Subcutaneous abdominal adipose tissue (tissue), 5 donors: ENCODE results near the gene GAPDHS.

Source experiments
- H3K27ac ChIP-seq: one replicate; pipeline ENCODE4 v1.7.0; 2013; ENCODE audit warnings: low read depth, mild to moderate bottlenecking, inconsistent platforms, low read length, moderate library complexity
- H3K27me3 ChIP-seq, 5 donors: one replicate each; pipeline ENCODE4 v1.7.0; 2013; ENCODE audit warnings: low read length in 5 of 5, inconsistent platforms in 1 of 5; ENCODE audit not compliant: control insufficient read depth in 5 of 5, insufficient read depth in 4 of 5
- H3K36me3 ChIP-seq, 5 donors: one replicate each; pipeline ENCODE4 v1.7.0; 2013; ENCODE audit warnings: low read length in 5 of 5; ENCODE audit not compliant: control insufficient read depth in 5 of 5, insufficient read depth in 5 of 5
- H3K4me1 ChIP-seq, 5 donors: one replicate each; pipeline ENCODE4 v1.7.0; 2013; ENCODE audit warnings: low read length in 5 of 5, mild to moderate bottlenecking in 3 of 5, moderate library complexity in 1 of 5; ENCODE audit not compliant: control insufficient read depth in 5 of 5, insufficient read depth in 5 of 5
- H3K4me3 ChIP-seq, 5 donors: one replicate each; pipeline ENCODE4 v1.7.0; 2013; ENCODE audit warnings: low read length in 5 of 5, low read depth in 1 of 5
- H3K9ac ChIP-seq, 5 donors: one replicate each; pipeline ENCODE4 v1.7.0; 2013; ENCODE audit warnings: low read length in 5 of 5, mild to moderate bottlenecking in 4 of 5, moderate library complexity in 3 of 5
- H3K9me3 ChIP-seq, 5 donors: one replicate each; pipeline ENCODE4 v1.7.0; 2013; ENCODE audit warnings: low read length in 5 of 5; ENCODE audit not compliant: control insufficient read depth in 5 of 5
- donor health status: healthy.
- donor health status: healthy.
- donor health status: healthy.
- donor health status: healthy.
- donor health status: healthy.

Gene GAPDHS

DNA sequence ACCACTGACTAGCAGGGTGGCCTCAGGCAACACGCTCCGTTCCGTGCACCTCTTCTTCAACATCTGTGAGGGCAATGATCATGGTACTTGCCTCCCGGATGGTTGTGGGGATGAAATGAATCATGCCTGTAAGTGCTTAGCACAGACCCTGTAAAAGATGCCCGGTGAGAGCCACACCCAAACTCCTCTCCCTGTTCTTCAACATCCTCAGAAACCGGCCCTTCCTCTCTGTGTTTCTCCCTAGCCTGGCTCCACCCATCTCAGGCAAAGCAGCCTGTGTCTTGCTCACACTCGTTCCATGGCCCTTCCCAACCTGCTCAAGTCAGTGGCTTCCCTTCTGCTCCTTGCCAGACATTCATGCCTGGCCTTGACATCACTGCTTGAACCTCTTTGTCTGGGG lies 14.0 kb upstream of the GAPDHS start:
- Histone ChIP-seq H3K27me3 (peaks cover 2 to 17% (median 10%) of the 10 kb centered on the region in 5 donors), H3K9me3 (no peaks in the 10 kb centered on the region), H3K4me1 (peaks cover 0 to 2% (median 0%) of the 10 kb centered on the region in 5 donors), H3K9ac (no peak overlapping the region), H3K4me3 (no peak overlapping the region), H3K36me3 (no peaks in the 10 kb centered on the region), H3K27ac (no peak overlapping the region)

- Histone ChIP-seq H3K27ac (no peak overlapping the region), H3K9ac (no peak overlapping the region), H3K9me3 (no peaks in the 10 kb centered on the region), H3K4me3 (no peak overlapping the region), H3K4me1 (no peaks in the 10 kb centered on the region), H3K36me3 (no peaks in the 10 kb centered on the region), H3K27me3 (peaks cover 6 to 28% (median 16%) of the 10 kb centered on the region in 5 donors)
Measured at GRCh38 chr19:35521124-35521743, 12.0 kb upstream of the GAPDHS start.

- H3K27ac ChIP-seq = no peak overlapping the region
- no peak overlapping the region for H3K9ac ChIP-seq
- peaks cover 6 to 32% (median 25%) of the 10 kb centered on the region in 5 donors for H3K27me3 ChIP-seq
- no peaks in the 10 kb centered on the region for H3K4me1 ChIP-seq
- H3K9me3 ChIP-seq = no peaks in the 10 kb centered on the region
- no peak overlapping the region for H3K4me3 ChIP-seq
- no peaks in the 10 kb centered on the region for H3K36me3 ChIP-seq
Measured at GRCh38 chr19:35522745-35523327, 10.4 kb upstream of the GAPDHS start.

- Histone ChIP-seq H3K27ac (no peak overlapping the region), H3K4me1 (no peaks in the 10 kb centered on the region), H3K9ac (no peak overlapping the region), H3K36me3 (no peaks in the 10 kb centered on the region), H3K4me3 (no peak overlapping the region), H3K9me3 (no peaks in the 10 kb centered on the region), H3K27me3 (peaks cover 14 to 45% (median 35%) of the 10 kb centered on the region in 5 donors)
Measured at GRCh38 chr19:35524181-35524837, 8.9 kb upstream of the GAPDHS start.

DNA sequence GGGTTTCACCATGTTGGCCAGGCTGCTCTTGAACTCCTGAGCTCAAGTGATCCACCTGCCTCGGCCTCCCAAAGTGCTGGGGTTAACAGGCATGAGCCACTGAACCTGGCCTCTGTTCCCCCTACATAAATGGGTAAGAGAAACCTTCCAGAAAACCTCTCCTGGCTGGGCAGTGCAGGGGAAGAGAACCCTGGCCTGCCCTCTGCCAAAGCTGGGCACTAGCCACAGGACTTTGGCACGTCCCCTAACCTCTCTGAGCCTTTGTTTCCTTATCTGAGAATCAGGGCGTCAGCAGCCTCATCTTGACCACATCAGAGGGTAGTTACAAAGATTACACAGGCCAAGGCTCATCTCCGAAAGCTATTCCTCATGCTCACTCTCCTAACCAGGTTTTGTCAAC lies 7.4 kb upstream of the GAPDHS start:
- H3K36me3 ChIP-seq = no peaks in the 10 kb centered on the region
- no peak overlapping the region for H3K27ac ChIP-seq
- no peak overlapping the region for H3K4me3 ChIP-seq
- no peak overlapping the region for H3K9ac ChIP-seq
- peaks cover 14 to 47% (median 40%) of the 10 kb centered on the region in 5 donors for H3K27me3 ChIP-seq
- H3K9me3 ChIP-seq = no peaks in the 10 kb centered on the region
- H3K4me1 ChIP-seq = no peaks in the 10 kb centered on the region

DNA sequence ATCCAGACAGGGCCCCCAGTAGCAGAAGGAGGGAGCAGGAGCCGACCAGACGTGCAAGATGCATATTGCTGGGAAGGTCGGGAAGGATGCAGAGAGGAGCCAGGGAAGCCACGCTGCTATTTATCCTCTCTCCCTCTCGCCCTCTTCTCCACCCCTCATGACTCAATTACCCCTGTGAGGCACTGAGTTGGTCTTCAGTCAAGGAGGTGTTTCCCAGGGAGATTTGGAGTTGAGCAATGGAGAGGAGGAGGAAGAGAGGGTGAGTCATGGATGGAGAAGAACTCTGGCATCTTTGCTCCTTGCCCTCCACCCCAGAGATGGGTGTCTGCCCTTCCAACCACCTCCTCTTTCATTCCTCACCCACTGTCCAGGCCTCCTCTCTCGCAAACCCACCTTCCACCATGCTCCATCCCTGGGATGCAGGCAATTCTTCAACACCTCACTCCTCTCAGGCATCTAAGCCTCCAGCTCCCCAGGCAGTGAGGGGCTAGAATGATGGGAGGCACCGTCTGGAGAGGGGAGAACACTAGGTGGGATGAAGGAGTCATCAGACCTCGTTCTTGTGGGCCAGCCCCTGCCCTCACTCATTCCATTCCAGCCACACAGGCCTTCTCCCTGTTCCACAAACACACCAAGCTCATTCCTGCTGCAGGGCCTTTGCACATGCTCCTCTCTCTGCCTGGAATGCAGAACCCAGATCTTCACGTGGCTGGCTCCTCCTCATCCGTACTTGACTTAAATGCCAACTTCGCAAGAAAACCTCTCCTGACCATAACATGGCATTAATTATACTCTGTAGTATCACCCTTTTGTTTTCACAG lies 4.8 kb upstream of the GAPDHS start, which contains the start of gene SBSN:
TSS of gene SBSN (minus strand) at position 94 of the 821 bp plus-strand sequence. CDS start at position 64, 30 bp downstream.
- H3K9me3 ChIP-seq = no peaks in the 10 kb centered on the region
- no peak within 1 kb of the TSS for H3K4me3 ChIP-seq
- H3K4me1 ChIP-seq = peaks cover 0 to 8% (median 2%) of the 10 kb centered on the region in 5 donors
- H3K27ac ChIP-seq = no peak within 1 kb of the TSS
- H3K9ac ChIP-seq = no peak within 1 kb of the TSS
- peaks cover 21 to 60% (median 53%) of the 10 kb centered on the region in 5 donors for H3K27me3 ChIP-seq
- H3K36me3 ChIP-seq = no peaks in the 10 kb centered on the region

DNA sequence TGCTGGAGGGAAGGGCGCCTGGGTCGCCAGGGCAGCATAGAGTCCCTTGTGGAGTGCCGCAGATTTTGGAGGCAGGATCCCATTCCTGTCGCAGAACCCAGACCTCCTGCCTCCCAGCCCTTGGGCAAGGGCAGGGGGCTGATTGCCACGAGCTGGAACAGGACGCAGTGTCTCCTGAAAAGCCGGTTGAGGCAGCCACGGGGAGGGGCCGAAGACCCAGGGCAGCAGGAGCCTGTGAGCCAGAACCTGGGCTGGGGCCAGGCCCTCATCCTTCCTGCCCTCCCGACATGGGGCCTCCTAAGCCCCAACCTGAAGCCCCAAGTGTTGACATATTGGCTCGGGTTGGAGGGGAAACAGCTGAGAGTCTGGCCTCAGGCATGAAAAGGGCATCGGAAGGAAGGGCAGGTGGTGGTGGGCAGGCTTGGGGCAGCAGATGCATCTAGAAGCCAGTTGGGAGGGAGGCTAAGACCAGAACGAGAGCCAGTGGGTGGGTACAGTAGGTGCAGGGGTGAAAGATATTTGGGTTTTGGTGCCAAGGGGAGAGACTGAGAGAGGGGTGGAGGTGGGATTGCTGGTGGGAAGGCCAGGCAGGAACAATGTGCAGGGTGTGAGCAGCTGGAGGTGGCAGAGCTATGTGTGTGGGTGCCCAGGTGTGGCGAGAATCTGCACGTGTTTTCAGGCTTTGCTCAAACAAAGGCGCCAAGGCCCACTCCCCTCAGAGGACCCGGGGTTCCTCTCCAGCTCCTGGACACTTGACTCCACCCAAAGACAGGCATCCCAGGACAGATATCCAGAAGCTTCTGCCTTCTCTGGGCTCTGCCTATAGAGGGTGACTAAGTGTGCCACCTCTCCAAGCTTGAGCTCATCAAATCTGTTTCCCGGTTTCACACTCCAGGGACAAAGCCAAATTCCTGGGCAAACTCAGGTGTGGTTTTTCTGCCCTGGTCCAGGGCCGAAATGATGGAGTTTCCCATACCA lies 3.7 kb upstream of the GAPDHS start:
- H3K27ac ChIP-seq = no peak overlapping the region
- no peak overlapping the region for H3K4me3 ChIP-seq
- H3K27me3 ChIP-seq = peaks cover 30 to 63% (median 57%) of the 10 kb centered on the region in 5 donors

DNA sequence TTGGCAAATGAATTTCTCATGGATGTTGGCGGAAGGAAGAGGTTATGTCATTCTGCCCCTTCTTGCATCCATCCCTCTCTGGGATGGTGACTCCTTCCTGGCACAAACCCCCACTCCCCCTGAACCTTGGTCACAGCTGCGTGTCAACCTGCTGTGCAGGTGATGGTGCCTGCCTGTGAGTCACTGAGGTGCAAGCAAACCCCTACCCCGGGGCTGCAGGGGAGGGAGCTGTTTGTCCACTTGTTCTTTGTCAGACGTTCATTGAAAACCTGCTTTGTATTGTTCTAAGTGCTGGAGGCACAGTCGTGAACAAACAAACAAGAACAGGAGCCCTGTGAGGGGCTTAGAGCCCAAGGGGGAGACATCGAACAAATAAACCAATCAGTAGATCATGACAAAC lies 2.0 kb upstream of the GAPDHS start:
- H3K27ac ChIP-seq = no peak overlapping the region
- peaks cover 25 to 57% (median 52%) of the 10 kb centered on the region in 5 donors for H3K27me3 ChIP-seq

More for the DNA sequence above, 3.7 kb upstream of the GAPDHS start:
- Histone ChIP-seq H3K4me1 (peaks cover 0 to 16% (median 8%) of the 10 kb centered on the region in 5 donors), H3K9me3 (no peaks in the 10 kb centered on the region), H3K36me3 (no peaks in the 10 kb centered on the region), H3K9ac (no peak overlapping the region)

DNA sequence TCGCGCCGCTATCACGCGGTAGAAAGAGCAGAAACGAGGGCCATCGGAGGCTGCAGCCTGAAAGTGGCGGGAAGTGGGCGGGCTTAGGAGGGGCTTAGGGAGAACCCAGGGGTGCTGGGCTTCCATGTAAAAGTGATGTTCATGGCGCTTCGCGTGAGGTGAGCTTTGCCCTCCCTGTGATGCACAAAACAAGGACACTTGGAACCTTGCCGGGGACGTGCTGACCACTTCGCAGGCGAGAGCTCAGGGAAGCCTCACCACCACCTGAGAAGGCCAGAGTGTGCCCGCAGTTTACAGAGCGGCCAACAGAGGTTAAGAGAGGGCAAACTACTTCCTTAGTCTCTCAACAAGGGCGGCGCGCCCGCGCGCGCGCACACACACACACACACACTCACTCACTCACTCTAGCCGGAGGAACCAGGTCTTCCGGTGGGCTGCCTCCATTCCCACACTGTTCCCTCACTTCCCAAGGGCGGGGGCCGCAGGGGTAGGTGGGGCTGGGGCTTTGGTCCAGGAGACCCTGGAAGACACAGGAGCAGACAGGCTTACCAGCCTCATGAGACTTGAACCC lies 651 bp downstream of the GAPDHS start:
- peak overlapping the region in 1 of 5 donors; percentile 10 for H3K4me3 ChIP-seq
- H3K4me1 ChIP-seq = peaks cover 0 to 16% (median 8%) of the 10 kb centered on the region in 5 donors
- no peak overlapping the region for H3K27ac ChIP-seq
- H3K36me3 ChIP-seq = no peaks in the 10 kb centered on the region
- H3K9me3 ChIP-seq = no peaks in the 10 kb centered on the region
- peaks cover 19 to 41% (median 38%) of the 10 kb centered on the region in 5 donors for H3K27me3 ChIP-seq
- no peak overlapping the region for H3K9ac ChIP-seq

More for the DNA sequence above, 2.0 kb upstream of the GAPDHS start:
- H3K4me3 ChIP-seq = no peak overlapping the region
- H3K36me3 ChIP-seq = no peaks in the 10 kb centered on the region
- H3K4me1 ChIP-seq = peaks cover 0 to 16% (median 8%) of the 10 kb centered on the region in 5 donors
- no peaks in the 10 kb centered on the region for H3K9me3 ChIP-seq
- H3K9ac ChIP-seq = no peak overlapping the region
